Amniotic epithelial cell (primary cell): ENCODE results near the gene IGSF22.

Experiments used
- DNase-seq: peaks from one replicate; pipeline ENCODE4 v3.0.0-alpha.2; 2010; ENCODE audit warnings: low read depth

IGSF22 gene

DNA sequence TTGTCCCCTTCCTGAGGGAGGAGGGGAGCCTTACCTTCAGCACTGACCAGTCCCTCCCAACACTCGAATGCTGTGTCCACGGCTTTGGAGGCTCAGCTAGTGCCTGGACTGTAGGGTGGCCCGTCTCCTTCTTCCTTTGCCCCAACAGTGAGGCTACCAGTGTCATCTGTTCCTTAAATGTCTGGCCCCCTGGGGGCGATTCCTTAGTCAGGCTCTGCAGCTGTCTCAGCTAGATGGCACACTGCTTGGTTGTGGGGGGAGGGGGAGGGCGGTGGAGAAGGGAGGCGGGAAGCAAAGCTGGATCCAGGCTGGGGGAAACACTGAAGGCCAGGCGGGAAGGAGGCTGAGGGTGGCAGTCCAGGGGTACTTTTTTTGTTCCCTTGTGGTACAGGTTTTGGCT, at the start of gene IGSF22:
Gene IGSF22 (minus strand): TSS at position 149 of the 400 bp plus-strand sequence. CDS start 1,952 bp downstream, outside the sequence.
- DNase-seq = no peak

DNA sequence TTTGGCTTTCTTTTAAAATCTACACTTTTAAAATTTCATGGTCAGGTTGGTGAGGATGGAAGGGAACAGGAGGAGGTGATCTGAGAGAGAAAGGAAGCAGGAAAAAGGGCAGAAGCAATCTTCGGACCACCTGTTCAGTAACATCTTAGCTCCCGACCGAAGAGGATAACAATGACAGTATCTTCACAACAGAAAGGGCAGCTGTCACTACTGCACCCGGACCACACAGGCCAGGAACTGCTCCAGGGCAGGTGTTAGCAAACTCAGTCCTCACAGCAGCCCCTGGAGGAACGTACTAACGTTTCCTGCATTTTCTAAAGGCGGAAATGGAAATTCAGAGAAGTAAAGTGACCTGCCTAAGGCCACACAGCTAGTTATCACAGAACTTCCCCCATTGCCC, 48.8 kb upstream of the IGSF22 start:
- DNase-seq = no peak

DNA sequence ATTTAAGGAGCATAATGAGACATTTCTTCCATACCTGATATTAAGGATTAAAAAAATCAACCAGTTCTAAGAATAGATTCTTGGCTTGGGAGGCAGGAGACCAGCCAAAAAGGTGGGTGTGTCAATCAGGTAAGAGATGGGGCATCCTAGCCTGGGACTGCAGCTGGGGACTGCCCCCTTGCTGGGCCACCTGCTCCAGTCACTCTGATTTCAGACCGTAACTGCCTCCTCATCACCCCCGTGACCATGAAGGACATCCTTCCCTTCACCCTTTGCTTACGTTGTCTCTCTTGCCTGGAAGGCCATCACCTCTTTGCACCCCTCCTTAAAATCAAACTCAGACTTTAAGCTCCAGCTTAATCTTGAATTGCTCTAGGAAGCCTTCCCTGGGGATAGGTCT, 47.7 kb upstream of the IGSF22 start:
- no peak for DNase-seq

DNA sequence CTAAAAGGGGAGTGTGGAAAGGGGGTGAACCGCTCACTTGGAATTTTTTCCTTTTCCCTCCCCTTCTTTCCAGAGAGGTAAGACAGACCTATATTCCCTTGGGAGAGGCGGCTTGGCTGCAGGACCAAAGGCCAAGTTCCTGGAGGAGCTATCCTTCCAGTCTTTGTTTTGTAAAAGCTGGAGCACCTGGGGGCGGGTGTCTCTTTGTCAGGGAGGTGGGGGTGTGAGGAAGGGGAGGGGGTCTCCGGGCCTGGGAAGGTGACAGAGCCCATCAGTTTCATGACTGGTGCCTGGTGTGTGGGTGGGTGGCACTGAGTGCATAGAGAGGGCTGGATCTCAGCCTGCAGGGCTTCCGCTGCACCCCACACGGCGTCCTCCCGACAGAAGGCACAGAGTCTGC, 47.1 kb upstream of the IGSF22 start:
- DNase-seq = no peak

DNA sequence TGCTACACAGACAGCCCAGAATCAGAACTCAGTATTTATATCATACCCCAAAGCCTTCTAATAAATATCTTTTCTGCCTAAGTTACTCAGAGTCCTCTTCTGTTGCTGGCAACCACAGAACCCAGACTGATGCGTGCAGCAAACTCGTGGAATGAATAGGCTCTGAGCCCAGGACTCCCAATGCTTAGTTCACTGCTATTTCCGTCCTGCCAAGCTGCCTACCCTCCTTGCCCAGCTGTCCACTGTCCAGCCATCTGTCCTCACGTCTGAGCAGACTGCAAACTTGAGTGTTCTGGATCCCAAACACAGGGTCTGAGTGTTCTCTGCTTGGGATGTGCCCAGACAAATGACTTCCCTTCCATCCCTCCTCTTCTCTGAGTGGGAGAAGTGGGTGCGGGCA, 46.2 kb upstream of the IGSF22 start:
- no peak for DNase-seq

DNA sequence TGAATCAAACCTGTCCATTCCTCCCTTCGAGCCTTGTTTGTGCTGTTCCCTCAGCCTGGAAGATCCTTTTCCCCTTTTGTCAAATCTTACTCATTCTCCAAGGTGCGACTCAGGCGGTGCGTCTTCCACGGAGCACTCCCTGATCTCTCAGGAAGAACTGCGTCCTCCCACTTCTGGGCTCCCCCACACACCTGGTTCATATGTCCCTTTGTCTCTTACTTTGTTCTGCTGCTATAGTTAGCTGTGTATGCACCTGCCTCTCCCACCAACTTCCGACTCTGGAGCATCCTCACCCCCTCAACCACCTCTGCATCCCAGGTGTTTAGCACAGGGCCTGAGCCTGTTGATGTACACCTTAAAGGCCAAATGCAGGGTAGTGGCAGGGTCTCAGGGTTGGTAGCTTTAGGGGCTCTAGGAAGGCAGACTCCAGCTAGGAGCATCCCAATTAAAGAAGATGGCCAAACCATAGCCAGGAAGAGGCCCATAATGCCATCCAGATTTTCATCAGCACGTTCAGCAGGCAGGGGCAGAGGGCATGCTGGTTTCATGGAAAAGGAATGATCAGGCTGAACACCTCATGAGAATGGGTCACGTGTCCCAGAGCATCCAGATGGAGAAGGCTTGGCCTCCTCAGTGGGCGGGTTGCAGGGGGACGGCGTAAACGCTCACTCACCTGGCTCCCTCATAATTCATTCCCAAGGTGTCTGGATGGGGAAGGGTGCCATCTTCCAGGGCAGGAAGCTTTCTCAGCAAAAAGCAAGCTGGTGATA, 45.5 kb upstream of the IGSF22 start:
- DNase-seq = no peak

DNA sequence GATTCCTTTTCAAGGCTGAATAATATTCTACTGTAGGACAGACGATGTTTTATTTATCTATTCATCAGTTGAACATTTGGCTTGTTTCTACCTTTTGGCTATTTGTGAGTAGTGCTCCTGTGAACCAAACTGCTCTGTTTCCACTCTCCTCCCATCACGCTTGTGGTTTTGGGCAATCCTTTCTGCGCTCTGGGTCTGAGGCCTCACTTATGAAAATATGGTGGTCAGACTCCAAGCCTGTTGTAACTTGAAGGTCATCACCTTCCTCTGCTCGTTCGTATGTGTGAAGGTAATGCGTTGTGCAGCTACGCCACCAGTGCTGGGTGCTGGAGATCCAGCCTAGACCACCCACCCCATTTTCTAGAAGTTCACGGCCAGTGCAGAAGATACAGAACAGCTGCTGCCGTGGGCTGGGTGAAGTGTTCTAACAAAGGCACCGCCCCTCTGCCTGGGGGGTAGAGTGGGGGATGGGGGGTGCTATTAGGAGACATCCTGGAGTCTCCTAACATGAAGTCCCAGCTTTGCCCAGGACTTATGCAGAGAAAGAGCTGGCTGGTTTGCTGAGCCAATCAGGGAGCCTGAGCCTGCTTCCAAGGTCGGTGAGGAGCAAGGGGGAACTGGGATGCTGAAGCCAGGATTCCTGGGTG, 44.6 kb upstream of the IGSF22 start:
- DNase-seq = no peak

DNA sequence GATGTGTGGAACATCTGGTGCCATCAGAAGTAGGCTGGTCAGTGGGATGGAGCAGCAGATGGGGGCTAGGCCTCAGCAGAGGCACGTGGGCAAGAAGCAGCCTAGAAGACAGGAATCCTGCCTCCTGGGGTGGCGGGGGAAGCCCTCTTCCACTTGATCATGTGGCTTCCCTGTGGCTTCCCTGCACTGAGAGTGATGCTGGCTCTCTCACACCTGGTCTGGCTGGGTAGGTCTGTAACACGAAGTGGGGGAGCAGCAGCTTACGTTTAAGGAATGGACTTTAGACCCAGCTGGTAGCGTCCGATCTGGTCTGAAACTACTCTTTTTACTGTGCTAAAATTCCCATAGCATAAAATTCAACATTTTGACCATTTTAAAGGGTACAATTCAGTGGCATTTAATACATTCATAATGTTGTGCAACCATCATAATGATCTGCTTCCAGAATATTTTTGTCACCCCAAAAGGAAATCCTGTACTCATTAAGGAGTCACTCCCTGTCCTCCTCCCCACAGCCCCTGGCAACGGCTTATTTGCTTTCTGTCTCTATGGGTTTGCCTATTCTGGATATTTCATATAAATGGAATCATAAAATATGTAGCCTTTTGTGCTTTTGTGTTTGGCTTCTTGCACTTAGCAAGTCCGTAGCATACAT, 43.9 kb upstream of the IGSF22 start:
- DNase-seq = no peak

DNA sequence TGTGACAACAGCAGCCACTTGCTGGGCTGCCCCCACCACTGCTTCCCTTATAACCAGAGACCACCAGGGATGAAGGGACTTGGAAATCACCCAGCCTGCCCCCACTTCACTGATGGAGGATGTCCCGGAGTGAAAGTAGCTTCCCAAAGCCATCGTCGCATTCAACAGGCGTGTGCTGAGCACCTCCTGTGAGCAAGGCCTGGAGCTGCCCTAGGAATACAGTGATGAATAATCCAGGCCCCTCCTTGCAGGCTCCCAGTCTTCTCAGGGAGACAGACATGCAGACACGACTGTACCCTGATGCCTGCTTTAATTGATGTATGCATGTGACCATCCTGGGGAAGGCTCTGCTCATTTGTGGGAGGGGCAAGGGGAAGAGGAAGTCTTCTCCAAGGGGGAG, 43.0 kb upstream of the IGSF22 start:
- DNase-seq = no peak

DNA sequence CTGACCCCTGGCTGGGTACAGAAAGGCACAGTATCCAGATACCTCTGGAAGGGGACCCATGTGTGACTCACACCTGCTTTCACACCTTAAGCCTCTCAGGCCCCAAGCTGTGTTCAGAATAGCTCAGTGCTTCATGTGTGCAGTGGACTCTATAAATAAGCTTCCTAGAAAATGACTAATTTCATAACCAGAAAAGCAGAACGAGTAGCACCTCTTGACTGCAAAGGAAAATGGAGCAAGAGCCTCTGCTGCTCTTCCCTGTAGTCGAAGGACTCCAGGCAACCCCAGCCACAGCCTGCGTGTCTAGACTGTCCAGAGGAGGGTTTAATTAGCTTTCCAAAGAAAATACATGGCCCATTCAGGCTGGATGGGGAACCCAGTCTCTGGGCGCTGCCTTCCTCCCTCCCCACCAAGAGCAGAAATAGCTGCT, 42.5 kb upstream of the IGSF22 start:
- DNase-seq = no peak

DNA sequence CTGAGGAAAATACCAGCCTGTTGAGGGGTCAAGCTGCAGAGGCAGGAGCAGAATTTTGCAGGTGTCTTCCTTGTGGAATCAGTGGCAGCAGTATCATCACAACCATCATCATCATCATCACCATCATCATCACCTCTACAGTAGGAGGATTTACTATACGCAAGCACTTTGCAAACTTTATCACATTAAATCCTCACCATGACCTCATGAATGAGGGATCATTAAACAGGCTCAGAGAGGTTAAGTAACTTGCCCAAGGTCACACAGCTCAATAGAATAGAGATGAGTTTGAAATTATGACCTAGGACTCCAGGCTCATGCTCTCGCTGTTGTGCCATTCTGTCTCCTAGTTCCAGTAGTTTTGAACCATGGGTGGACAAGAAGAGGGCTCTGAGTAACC, 40.0 kb upstream of the IGSF22 start:
- no peak for DNase-seq

DNA sequence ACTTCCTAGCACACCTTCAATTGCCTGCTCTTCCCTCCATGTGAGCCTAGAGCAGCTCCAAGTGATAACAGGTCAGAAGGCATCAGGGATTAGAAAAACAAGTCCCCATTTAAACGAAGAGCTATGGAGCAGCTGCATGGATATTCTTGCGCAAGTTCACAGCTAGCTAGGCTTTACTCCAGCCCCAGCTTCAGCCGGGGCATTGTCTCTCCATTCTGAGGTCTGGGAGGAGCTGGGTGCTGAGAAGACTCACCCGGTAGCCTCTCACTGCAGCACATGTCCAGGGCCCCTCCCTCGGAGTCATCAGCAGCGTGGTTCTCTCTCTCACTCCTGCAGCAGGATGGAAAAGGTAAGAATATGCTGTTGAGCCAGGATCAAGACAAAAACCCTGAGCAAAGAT, 39.6 kb upstream of the IGSF22 start:
- DNase-seq = peak; percentile 18

DNA sequence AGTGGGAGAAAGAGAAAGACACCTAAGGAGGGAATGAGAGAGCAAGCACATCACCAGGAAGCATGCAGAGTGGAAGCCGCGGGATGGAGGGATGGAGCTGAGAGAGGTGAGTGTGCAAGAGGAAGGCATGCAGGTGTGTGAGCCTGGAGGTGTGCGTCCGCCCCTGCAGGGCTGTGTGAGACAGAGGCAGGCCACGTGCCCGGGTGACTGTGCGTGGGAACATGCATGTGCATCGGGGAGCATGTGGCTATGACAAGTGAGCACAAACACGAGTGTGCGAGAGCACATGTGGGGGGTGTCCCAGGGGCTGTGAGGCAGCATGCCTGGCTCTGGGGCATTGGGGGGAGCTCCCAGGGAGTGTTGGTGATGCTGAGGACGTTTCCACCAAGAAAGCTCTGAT, 35.8 kb upstream of the IGSF22 start:
- DNase-seq = no peak

DNA sequence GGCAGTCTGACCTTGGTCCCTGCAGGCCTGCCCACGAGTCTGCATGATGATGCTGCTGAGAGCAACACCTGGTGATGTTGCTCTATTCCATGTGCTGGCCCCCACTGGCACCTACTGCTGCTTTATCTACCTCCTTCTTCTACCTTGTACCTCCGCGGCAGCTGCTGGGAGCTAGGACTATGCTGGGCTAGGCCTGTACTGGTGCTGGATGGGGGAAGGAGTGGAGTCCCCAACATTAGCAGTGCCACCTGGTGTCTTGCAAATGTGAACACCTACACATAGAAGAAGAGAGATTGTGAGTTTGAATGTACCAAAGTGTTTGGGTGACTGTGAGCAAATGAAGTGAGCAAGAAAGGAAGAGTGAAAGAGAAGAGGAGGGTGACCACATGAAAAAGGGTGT, 35.2 kb upstream of the IGSF22 start:
- no peak for DNase-seq

DNA sequence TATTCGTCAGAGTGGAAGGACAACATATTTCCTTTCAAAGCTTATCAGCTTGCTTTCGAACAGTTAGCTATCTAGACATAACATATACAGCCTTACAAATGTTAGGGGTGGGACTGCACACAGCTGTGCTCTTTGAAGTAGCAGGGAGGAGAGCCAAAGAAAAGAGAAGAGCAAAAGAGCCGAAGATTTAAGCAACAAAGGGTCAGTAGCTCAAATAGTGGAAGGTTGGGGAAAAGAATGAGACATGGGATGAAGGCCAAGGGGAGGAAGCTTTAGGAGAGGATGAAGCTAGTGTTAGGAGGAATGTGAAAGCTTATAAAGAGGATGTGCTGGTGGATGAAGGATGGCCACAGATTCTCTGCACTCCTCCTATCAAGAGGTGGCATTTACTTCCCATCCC, 31.8 kb upstream of the IGSF22 start:
- DNase-seq = no peak

DNA sequence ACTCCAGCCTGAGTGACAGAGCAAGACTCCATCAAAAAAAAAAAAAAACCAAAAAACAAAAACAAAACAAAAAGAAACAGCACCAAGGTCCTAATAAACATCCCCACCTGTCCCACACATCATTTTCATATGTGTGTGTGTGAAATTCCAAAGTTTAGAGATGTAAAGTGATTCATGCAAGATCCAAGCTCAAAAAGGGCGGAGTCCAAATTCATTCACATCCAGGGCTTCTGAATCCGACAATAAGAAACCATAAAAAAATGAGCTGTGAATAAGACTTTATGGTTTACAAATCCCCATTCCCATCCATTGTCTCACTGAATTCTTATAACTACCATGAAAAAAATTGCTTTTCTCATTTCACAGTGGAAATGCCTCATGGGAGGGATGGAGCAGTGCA, 30.9 kb upstream of the IGSF22 start:
- DNase-seq = no peak

DNA sequence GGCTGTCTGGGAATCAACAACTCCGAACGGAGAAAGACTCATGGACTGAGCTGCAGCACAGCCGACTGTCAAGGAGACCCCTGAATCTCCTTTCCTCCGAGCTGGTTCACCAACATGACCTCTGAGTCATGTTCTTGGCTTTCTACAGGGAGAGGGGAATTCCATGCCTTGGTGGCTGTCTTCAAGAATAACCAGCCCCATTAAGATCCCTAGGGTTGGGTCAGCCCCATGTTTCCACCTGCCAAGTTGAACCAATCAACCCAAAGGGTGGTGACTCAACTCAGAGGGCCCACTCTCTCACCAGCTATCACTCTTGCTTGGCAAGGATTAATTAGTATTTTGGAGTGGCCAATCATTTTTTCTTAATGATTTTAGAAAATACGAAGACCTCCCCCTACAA, 28.3 kb upstream of the IGSF22 start:
- no peak for DNase-seq

DNA sequence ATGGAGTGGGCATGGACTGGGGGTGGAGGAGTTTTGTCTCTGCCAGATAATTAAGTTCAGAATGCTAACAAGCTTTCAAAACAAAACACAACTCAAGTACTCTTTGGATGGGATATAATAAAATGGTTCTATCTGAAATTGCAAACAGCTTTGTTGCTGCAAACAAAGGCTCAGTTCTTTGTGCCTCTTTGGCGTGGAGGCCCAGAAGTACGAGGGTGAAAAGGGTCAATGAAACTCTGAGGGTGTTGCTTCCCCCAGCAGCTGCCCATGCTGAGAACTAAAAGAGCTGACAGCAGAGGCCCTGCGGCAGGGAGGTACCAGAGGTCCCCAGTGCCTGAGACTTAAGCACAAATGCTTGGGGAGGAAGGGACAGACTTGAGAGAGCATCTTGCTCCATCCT, 26.5 kb upstream of the IGSF22 start:
- no peak for DNase-seq

DNA sequence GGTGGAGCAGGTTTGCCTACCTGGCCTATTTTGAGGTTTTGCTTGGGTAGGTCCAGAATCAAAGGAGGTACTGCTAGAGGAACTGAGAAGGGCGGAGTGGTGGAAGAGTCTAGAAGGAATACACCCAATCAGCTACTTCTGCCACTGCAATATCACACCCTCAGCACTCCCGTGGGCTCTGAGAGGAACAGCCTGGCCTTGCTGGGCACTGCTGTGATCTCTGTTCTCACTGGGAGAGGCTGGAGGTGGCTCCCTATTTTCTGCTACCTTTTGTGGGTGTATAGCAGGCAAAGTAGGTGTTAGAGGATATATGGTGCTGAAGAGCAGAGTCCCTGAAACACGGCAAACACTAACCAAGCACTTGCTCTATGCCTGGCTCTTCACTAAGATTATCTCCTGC, 25.0 kb upstream of the IGSF22 start:
- DNase-seq = no peak

DNA sequence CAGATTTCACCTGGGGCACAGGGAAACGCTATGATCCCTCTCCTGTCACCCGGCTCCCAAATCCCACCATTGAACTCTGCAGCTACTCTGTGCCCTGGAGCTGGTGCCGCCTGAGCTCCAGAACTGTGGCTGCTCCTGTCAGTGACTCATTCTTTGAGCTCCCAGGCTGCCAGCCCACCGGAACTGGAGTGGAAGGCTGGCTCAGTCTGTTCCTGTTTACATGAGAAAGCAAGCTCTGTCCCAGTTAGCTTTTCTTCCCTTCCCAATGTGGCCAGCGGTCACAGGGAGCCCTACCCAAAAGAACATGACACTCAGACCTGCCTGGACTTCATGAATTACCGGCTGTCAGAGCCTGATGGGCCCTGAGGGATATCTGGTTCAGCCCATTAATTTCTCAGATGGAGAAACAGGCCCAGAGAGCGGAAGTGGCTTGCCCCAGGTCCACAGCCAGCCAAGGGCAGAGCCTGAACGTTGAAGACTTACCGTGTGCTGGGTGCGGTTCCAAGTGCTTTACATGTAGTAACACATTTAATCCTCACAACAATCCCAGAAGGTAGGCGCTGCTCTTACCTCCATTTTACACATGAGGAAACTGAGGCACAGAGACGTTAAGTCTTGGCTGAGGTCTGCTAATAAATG, 23.8 kb upstream of the IGSF22 start:
- peak; percentile 77 for DNase-seq

DNA sequence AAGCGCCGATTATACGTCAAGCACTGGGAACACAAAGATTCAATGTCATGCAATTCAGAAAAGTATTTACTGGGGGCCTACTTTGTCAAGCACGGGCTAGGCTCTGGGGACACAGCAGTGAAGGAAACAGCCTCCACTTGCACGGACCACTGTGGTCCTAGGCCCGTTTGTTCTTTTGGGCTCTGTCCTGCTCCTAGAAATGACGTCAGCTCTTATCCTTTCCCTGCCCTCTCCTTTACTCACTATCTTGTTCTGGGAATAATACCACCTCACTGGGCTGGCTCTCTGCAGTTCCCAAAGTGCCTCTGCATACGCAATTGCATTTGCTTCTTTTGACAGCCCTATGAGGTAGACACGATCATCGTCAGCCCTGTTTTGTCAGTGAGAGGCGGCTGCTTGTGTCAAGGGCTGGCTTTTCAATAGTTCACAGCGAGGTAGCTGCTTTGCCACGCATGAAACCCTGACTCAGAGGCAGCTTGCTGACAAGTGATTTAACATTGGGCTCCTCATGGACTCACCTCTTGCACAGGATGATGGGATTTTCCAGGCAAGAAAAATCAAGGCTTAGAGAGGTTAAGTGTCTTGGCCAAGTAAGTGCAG, 22.9 kb upstream of the IGSF22 start:
- peak; percentile 65 for DNase-seq

DNA sequence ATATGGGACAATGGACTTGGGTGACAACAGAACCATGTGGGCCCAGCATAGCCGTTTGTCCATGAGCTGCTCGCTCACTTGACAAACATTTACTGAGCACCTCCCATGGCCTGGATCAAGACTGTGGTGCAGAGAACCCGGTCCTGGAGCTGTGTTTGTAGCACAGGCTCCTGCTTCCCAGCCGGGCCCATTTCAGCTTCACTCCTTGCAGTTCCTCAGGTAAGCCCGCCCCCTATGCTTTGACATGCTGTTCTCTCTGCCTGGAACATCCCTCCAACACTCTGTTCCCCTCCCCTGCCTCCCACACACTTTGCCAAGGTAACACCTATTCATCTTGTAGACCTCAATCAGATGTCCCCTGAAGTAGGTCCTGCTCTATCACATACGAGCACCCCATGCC, 19.3 kb upstream of the IGSF22 start:
- DNase-seq = no peak
